Natural killer cell (primary cell): ENCODE measurements around the gene DUS2. TPM values are rescaled to one million over a fixed set of nuclear protein-coding genes. Genes with fewer than 3 reads are reported as not detected.
"Not testable (repeated sequence)": the region's sequence is repeated elsewhere in the genome, so short reads cannot be mapped to it uniquely, and the experiment has no call there.

Source experiments
- ATAC-seq, 3 donors: fragments of 150-1000 bp in 2 of 3; fragments of 200-7000 bp in 1 of 3; cut with Tn5 transposase; 1 replicate in 1 of 3; 2 replicates in 2 of 3; pipeline ENCODE4 v1.10.0; 2021; ENCODE audit warnings: mild to moderate bottlenecking in 2 of 3, moderate library complexity in 2 of 3
- DNase-seq, 2 donors: peaks; one replicate each; pipeline versions ENCODE4 v3.0.0 to v3.0.0-alpha.2; 2013 to 2021; ENCODE audit warnings: mixed read lengths in 1 of 2
- H3K27ac ChIP-seq: one replicate; pipeline ENCODE4 v1.5.1; 2013; ENCODE audit warnings: mild to moderate bottlenecking, low read length
- H3K27me3 ChIP-seq: one replicate; pipeline ENCODE4 v1.6.1; 2013; ENCODE audit warnings: low read length; ENCODE audit not compliant: control insufficient read depth, insufficient read depth
- H3K36me3 ChIP-seq: one replicate; pipeline ENCODE4 v1.6.1; 2013; ENCODE audit warnings: low read length; ENCODE audit not compliant: control insufficient read depth, insufficient read depth
- H3K4me1 ChIP-seq: one replicate; pipeline ENCODE4 v1.6.1; 2013; ENCODE audit warnings: low read length; ENCODE audit not compliant: control insufficient read depth, insufficient read depth
- H3K4me3 ChIP-seq: one replicate; pipeline ENCODE4 v1.5.1; 2013; ENCODE audit warnings: low read length
- H3K9me3 ChIP-seq: one replicate; pipeline ENCODE4 v1.6.1; 2013; ENCODE audit warnings: low read length; ENCODE audit not compliant: control insufficient read depth, insufficient read depth
- H3K27ac Mint-ChIP-seq, 2 donors: one replicate each; pipeline ENCODE4 v1.8.0; 2022; ENCODE audit warnings: mild to moderate bottlenecking in 2 of 2, mixed read lengths in 2 of 2, moderate library complexity in 1 of 2
- H3K27me3 Mint-ChIP-seq, 2 donors: one replicate each; pipeline ENCODE4 v1.8.0; 2022; ENCODE audit warnings: low read depth in 2 of 2, mixed read lengths in 2 of 2
- H3K36me3 Mint-ChIP-seq: one replicate; pipeline ENCODE4 v1.8.0; 2022; ENCODE audit warnings: mixed read lengths
- H3K4me1 Mint-ChIP-seq, 2 donors: one replicate each; pipeline ENCODE4 v1.8.0; 2022; ENCODE audit warnings: mixed read lengths in 2 of 2
- H3K4me3 Mint-ChIP-seq: one replicate; pipeline ENCODE4 v1.8.0; 2022; ENCODE audit warnings: mild to moderate bottlenecking, moderate library complexity, mixed read lengths
- H3K9me3 Mint-ChIP-seq, 2 donors: one replicate each; pipeline ENCODE4 v1.8.0; 2022; ENCODE audit warnings: mixed read lengths in 2 of 2
- CTCF ChIP-seq: fragments of 200-600 bp; IDR thresholded peaks from one replicate; pipeline ENCODE4 v1.8.0; 2022; ENCODE audit warnings: antibody characterized with exemption
- WGBS: methylation state at CpG from one replicate; pipeline ENCODE4 v1.1.7; 2013; ENCODE audit warnings: missing lambda C conversion rate; ENCODE audit not compliant: insufficient coverage; 5-methylcytosine and 5-hydroxymethylcytosine counted together
- intact Hi-C: fragments of 100-400 bp; cut with micrococcal nuclease; formaldehyde crosslinking; loops from one replicate; pipeline ENCODE4 v1.14.2; 2022
- total RNA-seq, 4 donors: library from RNA; stranded (reverse); fragments of 120-200 nt in 1 of 4; gene quantifications; one replicate each; pipeline versions ENCODE4 v1.2.3 to v1.2.4, GENCODE V29; 2013 to 2022

DUS2 gene
- total RNA-seq, 3 donors from 2014 or later (not counting 1 experiment from before 2014, with no cell fraction given), result 21.6 to 24.2 (median 22.7) TPM

- Histone ChIP-seq H3K4me3 (no peak overlapping the region), H3K27ac (no peak overlapping the region), H3K9me3 (no peaks in the 10 kb centered on the region), H3K27me3 (no peaks in the 10 kb centered on the region), H3K36me3 (no peaks in the 10 kb centered on the region), H3K4me1 (peaks cover 47% of the 10 kb centered on the region)
- H3K4me1 Mint-ChIP-seq, result peaks cover 33 to 37% of the 10 kb centered on the region in 2 donors
- no peak for DNase-seq
- no peaks in the 10 kb centered on the region for H3K36me3 Mint-ChIP-seq
- no peaks in the 10 kb centered on the region for H3K27me3 Mint-ChIP-seq
- no peak overlapping the region for H3K4me3 Mint-ChIP-seq
- TF ChIP-seq CTCF, result no peak
- intact Hi-C loops, result no loop called here
- peak overlapping the region in 1 of 2 donors; percentile 56 for H3K27ac Mint-ChIP-seq
- WGBS, result 90% methylated on average over 9 of the region's 9 CpGs
- no peak for ATAC-seq
- H3K9me3 Mint-ChIP-seq, result no peaks in the 10 kb centered on the region
Measured at GRCh38 chr16:68009157-68009735, 13.8 kb upstream of the DUS2 start.

- Mint-ChIP-seq H3K4me1 (peaks cover 29 to 34% of the 10 kb centered on the region in 2 donors), H3K27ac (peak overlapping the region; percentile 10 to 56)
- peaks cover 43% of the 10 kb centered on the region for H3K4me1 ChIP-seq
- ATAC-seq, H3K27ac ChIP-seq, DNase-seq, H3K4me3 ChIP-seq, H3K36me3 ChIP-seq, H3K27me3 ChIP-seq, H3K36me3 Mint-ChIP-seq, intact Hi-C loops, H3K4me3 Mint-ChIP-seq, H3K9me3 ChIP-seq, H3K9me3 Mint-ChIP-seq, H3K27me3 Mint-ChIP-seq: not testable (repeated sequence)
- WGBS, result 76% methylated on average over 3 of the region's 4 CpGs
Measured at GRCh38 chr16:68009872-68010271, 13.2 kb upstream of the DUS2 start.

GRCh38 chr16:68013440-68013839 lies 9.6 kb upstream of the DUS2 start:
- no peaks in the 10 kb centered on the region for H3K27me3 ChIP-seq
- Mint-ChIP-seq H3K27ac (peak overlapping the region; percentile 58 to 62), H3K4me3 (no peak overlapping the region), H3K9me3 (no peaks in the 10 kb centered on the region), H3K36me3 (no peaks in the 10 kb centered on the region), H3K27me3 (no peaks in the 10 kb centered on the region), H3K4me1 (peaks cover 12 to 14% of the 10 kb centered on the region in 2 donors)
- H3K36me3 ChIP-seq, result no peaks in the 10 kb centered on the region
- DNase-seq (no peak), ATAC-seq (peak; percentile 72 to 76 (median 75))
- intact Hi-C loops, result no loop called here
- H3K4me1 ChIP-seq, result peaks cover 19% of the 10 kb centered on the region
- no peak overlapping the region for H3K27ac ChIP-seq
- 64% methylated on average over 1 of the region's 1 CpG for WGBS
- H3K9me3 ChIP-seq, result no peaks in the 10 kb centered on the region
- TF ChIP-seq CTCF, result no peak
- H3K4me3 ChIP-seq, result no peak overlapping the region

GRCh38 chr16:68015681-68016080 lies 7.4 kb upstream of the DUS2 start, which contains the start of gene DPEP2NB:
Gene DPEP2NB, minus strand, starts transcription at chr16:68015911. Its CDS starts 141 bp downstream, at chr16:68015770.
- WGBS, result 95% methylated on average over 5 of the region's 5 CpGs
- DNase-seq (no peak), ATAC-seq (no peak)
- Histone ChIP-seq H3K4me1 (peaks cover 19% of the 10 kb centered on the region), H3K27ac (no peak within 1 kb of the TSS), H3K27me3 (no peaks in the 10 kb centered on the region), H3K9me3 (no peaks in the 10 kb centered on the region), H3K4me3 (no peak within 1 kb of the TSS), H3K36me3 (no peaks in the 10 kb centered on the region)
- H3K36me3 Mint-ChIP-seq, result no peaks in the 10 kb centered on the region
- H3K27me3 Mint-ChIP-seq, result no peaks in the 10 kb centered on the region
- H3K9me3 Mint-ChIP-seq, result no peaks in the 10 kb centered on the region
- TF ChIP-seq CTCF, result no peak
- intact Hi-C loops, result no loop called here
- no peak within 1 kb of the TSS for H3K4me3 Mint-ChIP-seq
- H3K4me1 Mint-ChIP-seq, result peaks cover 12 to 14% of the 10 kb centered on the region in 2 donors
- H3K27ac Mint-ChIP-seq, result peak within 1 kb of the TSS in 1 of 2 donors; percentile 5
